Loucy (cell line): ENCODE results near the gene GIPC3.

Experiments used
- H2AFZ ChIP-seq: fragments of 200-600 bp; sonication (generic); 2 replicates; pipeline ENCODE4 v1.6.0; 2016; ENCODE audit warnings: antibody characterized with exemption, mild to moderate bottlenecking, low read length, moderate library complexity
- H3F3A ChIP-seq: fragments of 200-600 bp; 2 replicates; pipeline ENCODE4 v1.6.0; 2016; ENCODE audit warnings: antibody characterized with exemption, low read depth, mild to moderate bottlenecking
- H3K27me3 ChIP-seq: fragments of 200-600 bp; sonication (generic); 2 replicates; pipeline ENCODE4 v1.6.1; 2014; ENCODE audit warnings: low read length, mild to moderate bottlenecking; ENCODE audit not compliant: insufficient read depth, poor library complexity, severe bottlenecking
- H3K36me3 ChIP-seq: fragments of 200-600 bp; sonication (generic); 2 replicates; pipeline ENCODE4 v1.6.1; 2016; ENCODE audit warnings: low read length; ENCODE audit not compliant: insufficient read depth
- H3K4me1 ChIP-seq: fragments of 200-600 bp; sonication (generic); 2 replicates; pipeline ENCODE4 v1.5.1; 2014; ENCODE audit warnings: low read length, mild to moderate bottlenecking; ENCODE audit not compliant: insufficient read depth, poor library complexity, severe bottlenecking
- H3K4me2 ChIP-seq: fragments of 200-600 bp; sonication (generic); 2 replicates; pipeline ENCODE4 v1.6.0; 2014; ENCODE audit warnings: antibody characterized with exemption, low read length, low read depth, mild to moderate bottlenecking; ENCODE audit not compliant: poor library complexity, severe bottlenecking
- H3K4me3 ChIP-seq: fragments of 200-600 bp; sonication (generic); 2 replicates; pipeline ENCODE4 v1.5.1; 2014; ENCODE audit warnings: low read length, mild to moderate bottlenecking, mixed read lengths; ENCODE audit not compliant: poor library complexity, severe bottlenecking
- H3K79me2 ChIP-seq: fragments of 200-600 bp; sonication (generic); 2 replicates; pipeline ENCODE4 v1.6.1; 2014; ENCODE audit warnings: low read length; ENCODE audit not compliant: insufficient read depth
- H3K9ac ChIP-seq: fragments of 200-600 bp; sonication (generic); 2 replicates; pipeline ENCODE4 v1.6.0; 2014; ENCODE audit warnings: mild to moderate bottlenecking, low read depth, low read length, moderate library complexity; ENCODE audit not compliant: poor library complexity, severe bottlenecking
- H3K9me2 ChIP-seq: fragments of 200-600 bp; sonication (generic); replicated peaks from 2 replicates; pipeline ENCODE4 v1.6.1; 2016; ENCODE audit warnings: low read depth, low read length, mixed read lengths
- H3K9me3 ChIP-seq: fragments of 200-600 bp; sonication (generic); 2 replicates; pipeline ENCODE4 v1.6.1; 2014; ENCODE audit warnings: mild to moderate bottlenecking, antibody characterized with exemption, low read length, low read depth; ENCODE audit not compliant: insufficient read depth
- H4K20me1 ChIP-seq: fragments of 200-600 bp; sonication (generic); 2 replicates; pipeline ENCODE4 v1.6.0; 2014; ENCODE audit warnings: antibody characterized with exemption, low read length, mild to moderate bottlenecking; ENCODE audit not compliant: insufficient read depth, poor library complexity, severe bottlenecking
- CTCF ChIP-seq: fragments of 200-600 bp; sonication (generic); conservative IDR thresholded peaks from 2 replicates; pipeline ENCODE4 v1.5.1; 2014; ENCODE audit warnings: mild to moderate bottlenecking, antibody characterized with exemption, low read length
- EZH2phosphoT487 ChIP-seq: fragments of 200-600 bp; IDR thresholded peaks from 2 replicates; pipeline ENCODE4 v1.6.1; 2018; ENCODE audit warnings: antibody characterized with exemption, mild to moderate bottlenecking, moderate library complexity, borderline replicate concordance

GIPC3 gene

GRCh38 chr19:3586707-3587346, 1.5 kb downstream of the GIPC3 start:
- no peaks in the 10 kb centered on the region for H3K27me3 ChIP-seq
- no peak overlapping the region for H2AFZ ChIP-seq
- H3K79me2 ChIP-seq = no peaks in the 10 kb centered on the region
- no peak overlapping the region for H3K4me3 ChIP-seq
- H3K4me1 ChIP-seq = no peaks in the 10 kb centered on the region
- H3K36me3 ChIP-seq = no peaks in the 10 kb centered on the region
- peaks cover 6% of the 10 kb centered on the region; the same call in 1 of the 2 replicates for H3K9me3 ChIP-seq
- no peaks in the 10 kb centered on the region for H3K9me2 ChIP-seq
- H3F3A ChIP-seq = no peaks in the 10 kb centered on the region
- no peak overlapping the region for H3K9ac ChIP-seq
- H3K4me2 ChIP-seq = no peak overlapping the region
- no peaks in the 10 kb centered on the region for H4K20me1 ChIP-seq
- TF ChIP-seq EZH2phosphoT487 = no peak
- TF ChIP-seq CTCF = no peak

- no peaks in the 10 kb centered on the region for H3F3A ChIP-seq
- no peaks in the 10 kb centered on the region for H4K20me1 ChIP-seq
- H3K36me3 ChIP-seq = no peaks in the 10 kb centered on the region
- H3K9me3 ChIP-seq = peaks cover 6% of the 10 kb centered on the region; the same call in 1 of the 2 replicates
- H3K27me3 ChIP-seq = no peaks in the 10 kb centered on the region
- H2AFZ ChIP-seq = no peak overlapping the region
- no peak for TF ChIP-seq EZH2phosphoT487
- no peak for TF ChIP-seq CTCF
- no peaks in the 10 kb centered on the region for H3K79me2 ChIP-seq
- no peak overlapping the region for H3K9ac ChIP-seq
- H3K9me2 ChIP-seq = no peaks in the 10 kb centered on the region
- H3K4me1 ChIP-seq = no peaks in the 10 kb centered on the region
- H3K4me2 ChIP-seq = no peak overlapping the region
- H3K4me3 ChIP-seq = no peak overlapping the region
Observed at GRCh38 chr19:3589439-3589838, 4.2 kb downstream of the GIPC3 start.

- Histone ChIP-seq H4K20me1 (no peaks in the 10 kb centered on the region), H3K4me1 (no peaks in the 10 kb centered on the region), H3K4me3 (no peak overlapping the region), H3K36me3 (no peaks in the 10 kb centered on the region), H3K9me2 (no peaks in the 10 kb centered on the region), H3K27me3 (no peaks in the 10 kb centered on the region), H3K9ac (no peak overlapping the region), H3K79me2 (no peaks in the 10 kb centered on the region), H3K4me2 (no peak overlapping the region), H2AFZ (no peak overlapping the region), H3F3A (no peaks in the 10 kb centered on the region), H3K9me3 (peaks cover 6% of the 10 kb centered on the region; the same call in 1 of the 2 replicates)
- TF ChIP-seq CTCF = no peak
- TF ChIP-seq EZH2phosphoT487 = no peak
Observed at GRCh38 chr19:3589949-3590348, 4.7 kb downstream of the GIPC3 start.
